Panc1 (cell line): ENCODE data around the gene SLC1A2. TPM values are rescaled to one million over a fixed set of nuclear protein-coding genes. Genes with fewer than 3 reads are reported as not detected.

Source experiments
- ATAC-seq: fragments of 200-7000 bp; cut with Tn5 transposase; 2 replicates; pipeline ENCODE4 v1.9.1; 2020; ENCODE audit warnings: mild to moderate bottlenecking, moderate library complexity
- BruUV-seq: library from RNA; stranded (reverse); fragments of 400-500 nt; replicated peaks from 2 replicates; lab custom pipeline; 2021; lab: Mats Ljungman, UMichigan
- CTCF ChIA-PET: fragments of 300-600 bp; sonication (Branson Sonifier 250); formaldehyde crosslinking; loops from one replicate; lab custom pipeline; 2022; ENCODE audit warnings: antibody characterized with exemption; lab: Charles Lee
- POLR2A ChIA-PET: fragments of 300-600 bp; sonication (Branson Sonifier 250); formaldehyde crosslinking; loops from one replicate; lab custom pipeline; 2022; ENCODE audit warnings: antibody characterized with exemption; lab: Charles Lee
- DNase-seq: peaks from one replicate; pipeline ENCODE4 v3.0.0-alpha.2; 2010; ENCODE audit warnings: low read depth, low spot score
- H3K27ac ChIP-seq: 2 replicates; pipeline ENCODE4 v1.5.1; 2011; ENCODE audit warnings: mild to moderate bottlenecking, low read length, inconsistent platforms
- H3K27me3 ChIP-seq: fragments of 200-500 bp; sonication (Bioruptor generic); 2 replicates; pipeline ENCODE4 v1.6.0; 2014; ENCODE audit warnings: low read length, inconsistent platforms; ENCODE audit not compliant: control insufficient read depth, insufficient read depth
- H3K36me3 ChIP-seq: fragments of 200-500 bp; sonication (Bioruptor generic); 2 replicates; pipeline ENCODE4 v1.5.1; 2014; ENCODE audit warnings: inconsistent platforms, mild to moderate bottlenecking, low read length, moderate library complexity; ENCODE audit not compliant: control insufficient read depth, insufficient read depth
- H3K4me1 ChIP-seq: 2 replicates; pipeline ENCODE4 v1.5.1; 2011; ENCODE audit warnings: inconsistent platforms, mild to moderate bottlenecking, low read length, moderate library complexity; ENCODE audit not compliant: control insufficient read depth, insufficient read depth
- H3K4me3 ChIP-seq, 2 experiments: 2 replicates each; pipeline ENCODE4 v1.5.1; 2011 to 2012; ENCODE audit warnings: low read depth in 2 of 2, low read length in 2 of 2, mild to moderate bottlenecking in 2 of 2, inconsistent platforms in 1 of 2, moderate library complexity in 1 of 2
- H3K9me3 ChIP-seq: fragments of 200-500 bp; sonication (Bioruptor generic); 2 replicates; pipeline ENCODE4 v1.5.1; 2014; ENCODE audit warnings: low read depth, mild to moderate bottlenecking, inconsistent platforms, low read length, moderate library complexity; ENCODE audit not compliant: control insufficient read depth, insufficient read depth
- POLR2AphosphoS5 ChIP-seq: IDR thresholded peaks from 2 replicates; pipeline ENCODE4 v1.6.1; 2012; ENCODE audit warnings: mild to moderate bottlenecking, low read depth, low read length, moderate library complexity
- SIN3A ChIP-seq: IDR thresholded peaks from 2 replicates; pipeline ENCODE4 v1.6.1; 2012; ENCODE audit warnings: low read depth, mild to moderate bottlenecking, low read length, moderate library complexity, borderline replicate concordance; ENCODE audit not compliant: insufficient read depth
- TCF7L2 ChIP-seq: IDR thresholded peaks from 2 replicates; pipeline ENCODE4 v1.6.1; 2011; ENCODE audit warnings: mild to moderate bottlenecking, low read depth, low read length, inconsistent platforms
- in situ Hi-C: cut with HindIII; loops from 2 replicates; pipeline ENCODE4 v1.10.0; 2016; ENCODE audit warnings: low sequenced_read_pairs, low pct_unique_long_range_greater_than_20kb
- intact Hi-C: fragments of 100-400 bp; cut with micrococcal nuclease; formaldehyde crosslinking; loops from one replicate; pipeline ENCODE4 v1.10.0; 2022; ENCODE audit not compliant: unreplicated experiment
- total RNA-seq: library from RNA; stranded (reverse); gene quantifications from one replicate; pipeline ENCODE4 v1.2.1, GENCODE V29; 2021; ENCODE audit not compliant: unreplicated experiment
- TF ChIP-seq, protein P1 (sequence below), 2 experiments: IDR thresholded peaks; 2 replicates each; pipeline ENCODE4 v1.6.1; 2011 to 2012; ENCODE audit warnings: low read depth in 2 of 2, control low read depth in 1 of 2, low read length in 1 of 2, mild to moderate bottlenecking in 1 of 2, moderate library complexity in 1 of 2; ENCODE audit not compliant: insufficient read depth in 1 of 2
- TF ChIP-seq, protein P2 (sequence below): fragments of 450-650 bp; IDR thresholded peaks from 2 replicates; pipeline ENCODE4 v1.5.1; 2017; ENCODE audit warnings: mild to moderate bottlenecking

SLC1A2 gene
- total RNA-seq, 1 experiment from 2014 or later, result 0.21 TPM

DNA sequence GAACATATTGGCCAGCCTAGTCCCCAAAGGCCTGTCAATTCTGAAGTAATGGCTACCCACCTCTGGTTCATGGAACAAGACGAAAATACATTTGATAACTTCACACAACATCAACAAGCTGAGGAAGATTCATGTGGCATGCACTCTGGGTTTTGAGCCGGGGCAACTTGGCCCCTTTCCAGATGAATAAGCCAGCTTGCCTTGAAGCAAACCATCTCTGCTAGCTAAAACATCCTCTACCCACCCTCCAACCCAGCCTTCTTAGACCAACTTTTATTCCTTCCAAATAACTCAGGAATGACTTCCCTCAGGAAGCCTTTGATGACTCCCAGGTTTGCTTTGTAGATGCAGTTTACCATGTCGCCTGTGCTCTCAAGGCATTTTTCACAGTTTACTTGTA is 94.4 kb downstream of the SLC1A2 start:
- no peaks in the 10 kb centered on the region for H3K4me1 ChIP-seq
- in situ Hi-C loops (no loop called here), intact Hi-C loops (no loop called here)
- CTCF ChIA-PET, result no interaction called here
- H3K36me3 ChIP-seq, result no peaks in the 10 kb centered on the region
- TF ChIP-seq POLR2AphosphoS5 (no peak), SIN3A (no peak), TCF7L2 (no peak)
- TF ChIP-seq, protein P1, sequence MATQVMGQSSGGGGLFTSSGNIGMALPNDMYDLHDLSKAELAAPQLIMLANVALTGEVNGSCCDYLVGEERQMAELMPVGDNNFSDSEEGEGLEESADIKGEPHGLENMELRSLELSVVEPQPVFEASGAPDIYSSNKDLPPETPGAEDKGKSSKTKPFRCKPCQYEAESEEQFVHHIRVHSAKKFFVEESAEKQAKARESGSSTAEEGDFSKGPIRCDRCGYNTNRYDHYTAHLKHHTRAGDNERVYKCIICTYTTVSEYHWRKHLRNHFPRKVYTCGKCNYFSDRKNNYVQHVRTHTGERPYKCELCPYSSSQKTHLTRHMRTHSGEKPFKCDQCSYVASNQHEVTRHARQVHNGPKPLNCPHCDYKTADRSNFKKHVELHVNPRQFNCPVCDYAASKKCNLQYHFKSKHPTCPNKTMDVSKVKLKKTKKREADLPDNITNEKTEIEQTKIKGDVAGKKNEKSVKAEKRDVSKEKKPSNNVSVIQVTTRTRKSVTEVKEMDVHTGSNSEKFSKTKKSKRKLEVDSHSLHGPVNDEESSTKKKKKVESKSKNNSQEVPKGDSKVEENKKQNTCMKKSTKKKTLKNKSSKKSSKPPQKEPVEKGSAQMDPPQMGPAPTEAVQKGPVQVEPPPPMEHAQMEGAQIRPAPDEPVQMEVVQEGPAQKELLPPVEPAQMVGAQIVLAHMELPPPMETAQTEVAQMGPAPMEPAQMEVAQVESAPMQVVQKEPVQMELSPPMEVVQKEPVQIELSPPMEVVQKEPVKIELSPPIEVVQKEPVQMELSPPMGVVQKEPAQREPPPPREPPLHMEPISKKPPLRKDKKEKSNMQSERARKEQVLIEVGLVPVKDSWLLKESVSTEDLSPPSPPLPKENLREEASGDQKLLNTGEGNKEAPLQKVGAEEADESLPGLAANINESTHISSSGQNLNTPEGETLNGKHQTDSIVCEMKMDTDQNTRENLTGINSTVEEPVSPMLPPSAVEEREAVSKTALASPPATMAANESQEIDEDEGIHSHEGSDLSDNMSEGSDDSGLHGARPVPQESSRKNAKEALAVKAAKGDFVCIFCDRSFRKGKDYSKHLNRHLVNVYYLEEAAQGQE (IDR thresholded peaks at IDR 0.05; ENCODE audit: insufficient read depth in 1 of 2, low read depth in 2 of 2, low read length in 1 of 2), result no peak
- TF ChIP-seq, protein P2, sequence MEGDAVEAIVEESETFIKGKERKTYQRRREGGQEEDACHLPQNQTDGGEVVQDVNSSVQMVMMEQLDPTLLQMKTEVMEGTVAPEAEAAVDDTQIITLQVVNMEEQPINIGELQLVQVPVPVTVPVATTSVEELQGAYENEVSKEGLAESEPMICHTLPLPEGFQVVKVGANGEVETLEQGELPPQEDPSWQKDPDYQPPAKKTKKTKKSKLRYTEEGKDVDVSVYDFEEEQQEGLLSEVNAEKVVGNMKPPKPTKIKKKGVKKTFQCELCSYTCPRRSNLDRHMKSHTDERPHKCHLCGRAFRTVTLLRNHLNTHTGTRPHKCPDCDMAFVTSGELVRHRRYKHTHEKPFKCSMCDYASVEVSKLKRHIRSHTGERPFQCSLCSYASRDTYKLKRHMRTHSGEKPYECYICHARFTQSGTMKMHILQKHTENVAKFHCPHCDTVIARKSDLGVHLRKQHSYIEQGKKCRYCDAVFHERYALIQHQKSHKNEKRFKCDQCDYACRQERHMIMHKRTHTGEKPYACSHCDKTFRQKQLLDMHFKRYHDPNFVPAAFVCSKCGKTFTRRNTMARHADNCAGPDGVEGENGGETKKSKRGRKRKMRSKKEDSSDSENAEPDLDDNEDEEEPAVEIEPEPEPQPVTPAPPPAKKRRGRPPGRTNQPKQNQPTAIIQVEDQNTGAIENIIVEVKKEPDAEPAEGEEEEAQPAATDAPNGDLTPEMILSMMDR, result no peak
- ATAC-seq, result no peak
- H3K27me3 ChIP-seq, result no peaks in the 10 kb centered on the region
- no peak overlapping the region for H3K4me3 ChIP-seq
- POLR2A ChIA-PET, result no interaction called here
- BruUV-seq, result no TSS peak
- H3K9me3 ChIP-seq, result no peaks in the 10 kb centered on the region
- no peak overlapping the region for H3K27ac ChIP-seq
- no peak for DNase-seq

DNA sequence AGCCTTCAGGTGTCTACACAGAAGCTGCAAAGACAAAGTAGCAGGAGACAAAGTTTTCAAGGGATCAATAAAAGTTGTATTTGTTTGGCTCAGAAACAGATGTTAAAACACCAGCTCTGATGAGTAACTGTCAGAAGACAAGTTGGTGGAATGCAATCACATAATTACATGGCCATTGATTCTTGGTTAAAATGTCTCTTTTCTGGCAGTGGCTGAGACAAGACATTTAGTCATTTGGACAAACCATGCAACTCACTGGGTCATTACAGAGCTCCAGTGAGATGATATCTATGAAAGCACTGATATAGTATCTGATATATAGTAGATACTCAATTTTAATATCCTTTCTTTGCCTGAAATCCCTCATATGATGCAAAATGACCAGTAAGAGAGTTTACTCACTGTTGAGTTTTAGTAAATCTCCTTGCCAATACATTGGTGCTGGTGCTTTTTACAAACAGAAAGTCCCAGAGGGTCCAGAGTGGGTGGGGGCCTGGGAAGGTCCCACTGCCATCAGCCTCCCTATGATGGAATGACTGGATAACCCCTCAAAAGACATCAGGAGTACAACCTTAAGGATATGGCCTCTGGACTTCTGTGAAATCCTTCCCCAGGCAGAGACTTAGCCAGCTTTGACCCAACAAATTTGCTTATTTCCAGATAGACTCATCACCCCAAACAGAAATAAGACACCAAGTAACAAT is 95.0 kb downstream of the SLC1A2 start:
- no peak for DNase-seq
- H3K27ac ChIP-seq, result no peak overlapping the region
- H3K9me3 ChIP-seq, result no peaks in the 10 kb centered on the region
- POLR2A ChIA-PET, result no interaction called here
- H3K36me3 ChIP-seq, result no peaks in the 10 kb centered on the region
- no TSS peak for BruUV-seq
- no peak for ATAC-seq
- H3K4me3 ChIP-seq, result no peak overlapping the region
- no peaks in the 10 kb centered on the region for H3K27me3 ChIP-seq
- intact Hi-C loops, result no loop called here
- TF ChIP-seq POLR2AphosphoS5 (no peak), SIN3A (no peak), TCF7L2 (no peak)
- TF ChIP-seq, protein P1 (IDR thresholded peaks at IDR 0.05; ENCODE audit: insufficient read depth in 1 of 2, low read depth in 2 of 2, low read length in 1 of 2), result no peak
- TF ChIP-seq, protein P2, result no peak
- H3K4me1 ChIP-seq, result no peaks in the 10 kb centered on the region
- CTCF ChIA-PET, result no interaction called here
- in situ Hi-C loops, result no loop called here
